KOPT-K1 (cell line): ENCODE results near the gene OR1K1.
A peak's percentile ranks its signal among the peaks of the same experiment; 100 is the strongest.
"Not testable (repeated sequence)": the region's sequence is repeated elsewhere in the genome, so short reads cannot be mapped to it uniquely, and the experiment has no call there.

Experiments
- H3K27ac ChIP-seq: fragments of 200-600 bp; sonication (generic); 2 replicates; pipeline ENCODE4 v1.5.1; 2016; ENCODE audit warnings: antibody characterized with exemption, mild to moderate bottlenecking, low read depth, low read length; ENCODE audit not compliant: poor library complexity, severe bottlenecking
- H3K36me3 ChIP-seq: fragments of 200-600 bp; sonication (generic); 2 replicates; pipeline ENCODE4 v1.5.1; 2017; ENCODE audit warnings: antibody characterized with exemption, mild to moderate bottlenecking, low read length, moderate library complexity; ENCODE audit not compliant: insufficient read depth
- H3K9me3 ChIP-seq: fragments of 200-600 bp; sonication (generic); 2 replicates; pipeline ENCODE4 v1.5.1; 2017; ENCODE audit warnings: antibody characterized with exemption, low read length, mild to moderate bottlenecking; ENCODE audit not compliant: insufficient read depth, poor library complexity, severe bottlenecking

Gene OR1K1

DNA sequence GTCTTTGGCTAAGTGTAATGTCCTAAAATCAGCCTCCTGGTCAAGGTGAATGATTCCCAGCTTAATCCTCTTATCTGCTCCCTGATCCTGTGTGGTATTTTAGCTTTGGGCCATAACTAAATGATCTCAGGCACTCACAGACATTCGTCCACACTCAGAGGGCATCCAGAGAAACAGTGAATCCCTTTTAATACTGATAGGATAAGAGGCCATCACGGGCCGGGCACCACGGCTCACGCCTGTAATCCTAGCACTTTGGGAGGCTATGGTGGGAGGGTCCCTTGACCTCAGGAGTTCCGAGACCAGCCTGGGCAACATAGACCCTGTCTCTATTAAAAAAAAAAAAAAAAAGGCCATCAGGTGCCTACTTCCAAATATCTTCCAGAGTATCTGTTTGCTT lies 22.1 kb downstream of the OR1K1 start:
- Histone ChIP-seq H3K36me3 (peaks cover 84% of the 10 kb centered on the region), H3K27ac (no peak overlapping the region), H3K9me3 (no peaks in the 10 kb centered on the region)

DNA sequence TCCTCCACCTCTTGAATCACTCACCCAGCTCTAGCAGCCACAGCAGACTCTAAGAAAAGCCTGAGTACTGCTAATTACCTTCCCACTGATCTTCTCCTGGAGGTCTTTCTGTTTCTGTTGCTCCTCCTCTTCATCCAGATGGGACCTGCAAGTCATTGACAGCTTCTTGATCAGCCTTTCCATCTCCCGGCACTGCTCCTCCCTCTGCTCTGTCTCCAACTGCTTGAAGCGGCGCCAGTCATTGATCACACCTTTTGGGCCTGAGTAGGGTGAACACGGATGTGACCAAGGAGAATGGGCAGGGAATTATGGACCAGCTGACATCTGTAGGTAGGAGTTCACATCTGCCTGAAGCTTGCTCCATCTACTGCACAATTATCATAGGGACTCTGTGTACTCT lies 23.0 kb downstream of the OR1K1 start:
- no peaks in the 10 kb centered on the region for H3K9me3 ChIP-seq
- H3K27ac ChIP-seq, result no peak overlapping the region
- peaks cover 76% of the 10 kb centered on the region for H3K36me3 ChIP-seq

DNA sequence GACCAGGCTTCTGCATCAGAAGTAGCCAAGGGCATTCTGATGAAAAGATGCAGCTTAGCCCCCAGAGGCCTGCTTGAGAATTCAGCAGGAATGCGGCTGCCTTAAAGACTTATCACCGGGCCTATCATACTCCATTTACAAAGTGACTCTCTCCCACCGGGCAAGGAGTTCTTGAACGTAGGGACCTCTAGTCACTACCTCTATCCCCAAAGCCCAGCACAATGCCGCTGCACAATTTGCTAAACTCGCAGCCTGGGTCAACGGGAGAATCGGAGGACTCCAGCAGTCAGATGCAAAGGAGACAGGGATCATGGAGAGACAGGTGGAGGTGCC lies 27.8 kb downstream of the OR1K1 start:
- H3K27ac ChIP-seq, result peak overlapping the region; percentile 89
- H3K36me3 ChIP-seq, result peaks cover 36% of the 10 kb centered on the region

DNA sequence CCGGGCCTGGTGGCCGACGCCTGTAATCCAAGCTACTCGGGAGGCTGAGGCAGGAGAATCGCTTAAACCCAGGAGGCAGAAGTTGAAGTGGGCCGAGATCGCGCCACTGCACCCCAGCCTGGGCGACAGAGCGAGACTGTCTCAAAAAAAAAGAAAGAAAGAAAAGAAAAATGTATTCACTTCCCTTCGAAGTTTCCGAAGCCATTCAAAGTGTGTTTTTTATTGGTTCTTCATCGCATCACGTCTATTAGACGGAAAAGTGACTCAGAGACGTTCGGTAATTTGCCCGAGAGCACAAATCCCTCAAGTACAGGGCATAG lies 29.0 kb downstream of the OR1K1 start:
- not testable (repeated sequence) for H3K9me3 ChIP-seq
- H3K27ac ChIP-seq, result peak overlapping the region; percentile 89
- H3K36me3 ChIP-seq, result peaks cover 24% of the 10 kb centered on the region

More for the DNA sequence above, 27.8 kb downstream of the OR1K1 start:
- no peaks in the 10 kb centered on the region for H3K9me3 ChIP-seq

DNA sequence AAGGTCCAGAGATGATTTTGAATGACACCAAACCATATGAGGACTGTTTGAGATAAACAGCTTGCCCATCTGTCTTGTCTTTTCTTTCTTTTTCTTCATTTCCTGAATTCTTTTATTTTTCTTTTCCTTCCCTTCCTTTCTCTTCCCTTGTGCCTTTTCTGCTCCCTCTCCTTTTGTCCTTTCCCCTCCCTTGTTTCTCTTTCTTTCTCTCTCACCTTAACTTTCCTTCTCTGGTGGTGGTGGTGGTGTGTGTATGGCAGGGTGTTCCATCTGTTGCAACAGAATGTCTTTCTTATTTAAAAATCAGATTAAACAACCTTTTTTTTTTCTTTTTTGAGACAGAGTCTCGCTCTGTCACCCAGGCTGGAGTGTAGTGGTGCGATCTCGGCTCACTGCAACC lies 32.3 kb downstream of the OR1K1 start:
- no peaks in the 10 kb centered on the region for H3K36me3 ChIP-seq
- H3K9me3 ChIP-seq, result no peaks in the 10 kb centered on the region
- H3K27ac ChIP-seq, result no peak overlapping the region

DNA sequence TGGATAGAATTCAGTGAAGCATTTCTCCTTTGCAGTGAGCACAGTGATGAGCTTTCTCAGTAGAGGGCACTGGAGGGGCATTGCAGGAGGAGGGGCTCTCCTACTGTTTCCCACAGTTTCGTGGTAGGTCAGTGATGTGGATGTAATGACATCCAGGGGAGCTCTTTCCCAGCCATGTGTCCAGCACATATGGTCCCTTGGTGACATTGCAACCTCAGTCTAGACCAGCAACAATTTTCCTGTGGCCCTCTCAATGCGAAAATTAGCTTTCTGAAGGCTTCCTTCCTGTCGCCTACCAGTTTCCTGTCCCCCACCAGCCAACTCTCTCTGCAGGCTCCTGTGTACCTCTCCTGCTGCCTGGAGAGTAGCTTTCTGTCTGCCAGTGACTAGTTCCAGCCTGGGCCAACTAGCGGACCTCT lies 35.4 kb downstream of the OR1K1 start:
- no peaks in the 10 kb centered on the region for H3K36me3 ChIP-seq
- H3K27ac ChIP-seq, result peak overlapping the region; percentile 73
- no peaks in the 10 kb centered on the region for H3K9me3 ChIP-seq

DNA sequence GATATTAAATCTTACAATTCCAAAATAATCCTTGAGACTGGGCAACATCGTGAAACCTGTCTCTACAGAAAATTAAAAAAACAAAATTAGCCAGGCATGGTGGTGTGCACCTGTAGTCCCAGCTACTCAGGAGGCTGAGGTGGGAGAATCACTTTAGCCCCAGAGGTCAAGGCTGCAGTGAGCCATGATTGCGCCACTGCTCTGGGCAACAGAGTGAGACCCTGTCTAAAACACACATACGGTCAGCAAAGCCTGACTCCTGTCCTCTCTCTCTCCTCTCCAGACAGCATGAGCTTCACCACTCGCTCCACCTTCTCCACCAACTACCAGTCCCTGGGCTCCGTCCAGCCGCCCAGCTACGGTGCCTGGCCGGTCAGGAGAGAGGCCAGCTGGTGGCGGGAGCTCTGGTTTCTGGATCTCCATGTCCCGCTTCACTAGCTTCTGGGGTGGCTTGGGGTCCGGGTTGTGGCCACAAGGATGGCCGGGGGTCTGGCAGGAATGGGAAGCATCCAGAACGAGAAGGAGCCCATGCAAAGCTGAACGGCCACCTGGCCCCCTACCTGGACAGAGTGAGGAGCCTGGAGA lies 37.4 kb downstream of the OR1K1 start:
- Histone ChIP-seq H3K36me3 (no peaks in the 10 kb centered on the region), H3K9me3 (no peaks in the 10 kb centered on the region), H3K27ac (no peak overlapping the region)

DNA sequence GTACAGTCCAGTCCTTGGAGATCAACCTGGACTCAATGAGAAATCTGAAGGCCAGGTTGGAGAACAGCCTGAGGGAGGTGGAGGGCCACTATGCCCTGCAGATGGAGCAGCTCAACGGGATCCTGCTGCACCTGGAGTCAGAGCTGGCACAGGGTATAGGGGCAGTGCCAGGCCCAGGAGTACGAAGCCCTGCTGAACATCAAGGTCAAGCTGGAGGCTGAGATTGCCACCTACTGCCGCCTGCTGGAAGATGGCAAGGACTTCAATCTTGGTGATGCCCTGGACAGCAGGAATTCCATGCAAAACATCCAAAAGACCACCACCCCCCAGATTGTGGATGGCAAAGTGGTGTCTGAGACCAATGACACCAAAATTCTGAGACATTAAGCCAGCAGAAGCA lies 38.5 kb downstream of the OR1K1 start:
- H3K9me3 ChIP-seq, H3K36me3 ChIP-seq, H3K27ac ChIP-seq: not testable (repeated sequence)

DNA sequence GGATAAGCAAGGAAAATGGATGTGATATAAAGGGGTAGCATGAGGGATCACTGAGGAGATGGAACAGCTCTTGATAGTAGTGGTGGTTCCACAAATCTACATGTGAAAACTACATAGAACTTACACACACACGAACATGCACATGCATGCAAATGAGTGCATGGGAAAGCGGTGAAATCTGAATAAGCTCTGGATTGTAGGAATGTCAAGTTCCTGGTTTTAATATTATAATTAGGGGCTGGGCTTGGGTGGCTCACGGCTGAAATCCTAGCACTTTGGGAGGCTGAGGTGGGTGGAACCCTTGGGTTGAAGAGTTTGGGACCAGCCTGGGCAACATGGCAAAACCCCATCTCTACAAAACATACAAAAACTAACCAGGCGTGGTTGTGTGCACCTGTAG lies 41.6 kb downstream of the OR1K1 start:
- H3K36me3 ChIP-seq, result peaks cover 9% of the 10 kb centered on the region
- no peaks in the 10 kb centered on the region for H3K9me3 ChIP-seq

DNA sequence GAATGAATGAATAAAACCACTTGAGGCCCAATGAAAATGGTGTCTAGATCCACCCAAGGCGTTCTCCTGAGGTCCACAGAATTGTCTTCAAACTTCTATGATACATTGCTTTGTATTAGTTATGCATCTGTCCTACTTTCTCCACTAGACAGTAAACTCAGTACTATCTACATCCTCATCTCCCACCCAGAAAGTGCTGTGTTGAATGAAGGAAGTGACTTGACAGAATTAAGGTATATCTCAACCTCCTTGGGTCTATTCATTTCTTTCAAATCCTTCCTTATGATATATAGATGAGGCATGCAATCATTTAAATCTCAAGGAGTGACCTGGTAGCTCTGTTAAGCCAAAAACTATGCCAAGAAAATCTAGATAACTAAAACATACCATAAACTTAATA lies 44.2 kb downstream of the OR1K1 start:
- H3K36me3 ChIP-seq, result peaks cover 31% of the 10 kb centered on the region
- H3K9me3 ChIP-seq, result no peaks in the 10 kb centered on the region

More for the DNA sequence above, 41.6 kb downstream of the OR1K1 start:
- H3K27ac ChIP-seq, result no peak overlapping the region

DNA sequence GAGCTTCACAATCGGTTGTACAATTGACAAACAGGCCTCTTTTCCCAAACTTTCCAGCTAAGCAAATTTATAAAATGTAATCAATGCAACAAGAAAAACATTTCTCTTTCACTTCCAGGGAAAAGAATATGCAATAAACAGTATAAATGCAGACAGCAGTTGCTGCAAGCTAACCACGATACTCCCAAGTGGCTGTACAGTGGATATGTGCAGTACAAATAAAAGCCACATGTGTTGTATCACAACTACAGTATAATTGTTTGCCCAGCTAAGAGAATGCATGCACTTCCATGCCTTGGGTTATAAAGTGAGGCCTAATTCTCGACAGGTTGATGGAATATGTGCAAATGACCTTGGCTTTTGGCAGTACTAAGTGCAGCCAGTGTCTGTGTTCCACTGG lies 45.2 kb downstream of the OR1K1 start:
- no peak overlapping the region for H3K27ac ChIP-seq
- peaks cover 40% of the 10 kb centered on the region for H3K36me3 ChIP-seq
- H3K9me3 ChIP-seq, result no peaks in the 10 kb centered on the region

More for the DNA sequence above, 44.2 kb downstream of the OR1K1 start:
- H3K27ac ChIP-seq, result no peak overlapping the region

DNA sequence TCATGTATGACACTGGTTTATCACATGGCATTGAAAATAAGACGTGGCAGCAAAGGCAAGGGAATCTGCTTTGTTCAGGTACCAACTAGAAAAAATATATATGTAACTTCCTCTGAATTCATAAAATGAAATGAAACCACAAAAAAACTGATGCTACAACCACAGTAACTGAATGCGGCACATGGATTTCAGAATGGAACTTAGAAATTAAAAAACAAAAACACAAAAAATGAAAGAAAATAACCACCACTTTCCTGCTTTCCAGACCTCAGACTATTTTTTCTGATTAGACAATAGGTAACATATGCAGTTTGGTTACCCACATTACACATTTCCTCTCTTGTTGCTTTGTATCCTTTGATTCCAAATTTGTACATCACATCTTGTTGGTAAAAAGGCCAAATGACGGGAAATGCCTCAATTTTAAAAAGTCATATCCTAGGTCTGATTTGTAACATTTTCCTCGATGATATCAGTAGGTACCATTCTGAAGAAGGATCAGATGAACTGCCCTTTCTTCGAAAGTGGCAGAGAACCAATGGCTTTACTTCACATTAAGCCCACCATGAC lies 46.5 kb downstream of the OR1K1 start:
- Histone ChIP-seq H3K36me3 (peaks cover 53% of the 10 kb centered on the region), H3K27ac (no peak overlapping the region), H3K9me3 (no peaks in the 10 kb centered on the region)

DNA sequence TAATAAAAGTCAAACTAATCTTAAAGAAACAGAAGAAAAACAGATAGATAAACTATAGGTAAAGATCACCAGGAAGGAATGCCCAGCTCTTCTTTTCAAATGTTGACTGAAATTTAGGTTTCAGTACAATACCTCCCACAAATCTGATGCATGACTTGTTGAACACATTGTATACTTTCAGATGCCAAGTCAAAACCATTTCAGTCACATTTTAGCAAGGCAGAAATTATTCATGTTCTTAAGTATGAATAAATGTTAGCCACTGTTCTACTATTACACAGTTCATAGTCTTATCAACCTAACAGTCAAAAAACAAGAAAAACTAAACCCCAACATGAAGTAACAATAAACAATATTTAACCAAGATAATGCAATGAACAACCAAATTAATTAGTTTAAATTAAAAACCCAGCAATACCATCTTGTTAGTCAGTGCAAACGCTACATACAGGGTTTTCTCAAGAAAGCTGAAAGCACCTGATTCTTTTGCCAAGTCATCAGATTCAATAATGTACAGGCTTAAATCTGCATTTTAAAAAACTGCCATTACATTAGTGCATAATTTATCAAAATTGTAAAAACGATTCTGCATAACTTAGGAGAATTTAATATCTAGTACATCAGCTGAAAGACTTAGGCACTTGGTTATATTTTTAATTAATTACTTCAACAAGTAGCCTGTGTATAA lies 48.5 kb downstream of the OR1K1 start:
- peaks cover 55% of the 10 kb centered on the region for H3K36me3 ChIP-seq
- H3K27ac ChIP-seq, result no peak overlapping the region
- H3K9me3 ChIP-seq, result no peaks in the 10 kb centered on the region
